Fibroblast of lung (primary cell): Measurements from ENCODE around the gene RRAD.

Experiments used
- EZH2 ChIP-seq: IDR thresholded peaks from 2 replicates; pipeline ENCODE4 v1.5.1; 2012; ENCODE audit warnings: low read length, control low read depth, mild to moderate bottlenecking; ENCODE audit errors: missing control alignments
- TF ChIP-seq, protein P1 (sequence below), 2 donors: IDR thresholded peaks in 1 of 2; conservative IDR thresholded peaks in 1 of 2; 1 replicate in 1 of 2; 2 replicates in 1 of 2; pipeline ENCODE4 v1.5.1; 2011 to 2012; ENCODE audit warnings: low read length in 2 of 2, control low read depth in 1 of 2, inconsistent platforms in 1 of 2, low read depth in 1 of 2, mild to moderate bottlenecking in 1 of 2

- TF ChIP-seq, protein P1, sequence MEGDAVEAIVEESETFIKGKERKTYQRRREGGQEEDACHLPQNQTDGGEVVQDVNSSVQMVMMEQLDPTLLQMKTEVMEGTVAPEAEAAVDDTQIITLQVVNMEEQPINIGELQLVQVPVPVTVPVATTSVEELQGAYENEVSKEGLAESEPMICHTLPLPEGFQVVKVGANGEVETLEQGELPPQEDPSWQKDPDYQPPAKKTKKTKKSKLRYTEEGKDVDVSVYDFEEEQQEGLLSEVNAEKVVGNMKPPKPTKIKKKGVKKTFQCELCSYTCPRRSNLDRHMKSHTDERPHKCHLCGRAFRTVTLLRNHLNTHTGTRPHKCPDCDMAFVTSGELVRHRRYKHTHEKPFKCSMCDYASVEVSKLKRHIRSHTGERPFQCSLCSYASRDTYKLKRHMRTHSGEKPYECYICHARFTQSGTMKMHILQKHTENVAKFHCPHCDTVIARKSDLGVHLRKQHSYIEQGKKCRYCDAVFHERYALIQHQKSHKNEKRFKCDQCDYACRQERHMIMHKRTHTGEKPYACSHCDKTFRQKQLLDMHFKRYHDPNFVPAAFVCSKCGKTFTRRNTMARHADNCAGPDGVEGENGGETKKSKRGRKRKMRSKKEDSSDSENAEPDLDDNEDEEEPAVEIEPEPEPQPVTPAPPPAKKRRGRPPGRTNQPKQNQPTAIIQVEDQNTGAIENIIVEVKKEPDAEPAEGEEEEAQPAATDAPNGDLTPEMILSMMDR (conservative IDR thresholded peaks at IDR 0.05 in 1 of 2, IDR thresholded peaks at IDR 0.05 in 1 of 2; ENCODE audit: low read depth in 1 of 2, low read length in 2 of 2) = no peak
- TF ChIP-seq EZH2 = no peak
Observed at GRCh38 chr16:66933776-66934137, 8.4 kb upstream of the RRAD start.
